ENCODE data around the gene GADL1.

DNA sequence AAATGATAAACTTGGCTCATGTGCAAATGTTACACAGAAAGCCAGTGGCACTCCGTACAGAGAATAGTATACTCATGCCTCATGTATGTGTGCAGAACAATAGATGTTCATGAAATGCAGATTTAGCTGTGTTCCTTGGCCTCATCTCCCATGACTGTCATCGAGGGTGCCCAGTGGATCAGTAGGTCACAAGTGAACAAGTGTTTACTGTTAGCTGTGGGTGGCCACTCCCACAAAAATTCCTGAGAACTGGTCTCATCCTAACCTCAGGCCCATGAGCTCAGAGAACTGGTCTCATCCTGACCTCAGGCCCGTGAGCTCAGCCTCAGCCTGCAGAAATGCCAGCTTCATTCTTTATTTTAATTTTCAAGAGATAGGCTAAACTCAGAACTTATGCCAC is 124.1 kb downstream of the GADL1 start:
- TF ChIP-seq ZNF239 (tag by site-specific recombination; IDR thresholded peaks at IDR 0.05), result no peak
- no peak for TF ChIP-seq ZNF433 (tag by site-specific recombination; IDR thresholded peaks at IDR 0.05; ENCODE audit: low read depth)
- TF ChIP-seq, protein P1, sequence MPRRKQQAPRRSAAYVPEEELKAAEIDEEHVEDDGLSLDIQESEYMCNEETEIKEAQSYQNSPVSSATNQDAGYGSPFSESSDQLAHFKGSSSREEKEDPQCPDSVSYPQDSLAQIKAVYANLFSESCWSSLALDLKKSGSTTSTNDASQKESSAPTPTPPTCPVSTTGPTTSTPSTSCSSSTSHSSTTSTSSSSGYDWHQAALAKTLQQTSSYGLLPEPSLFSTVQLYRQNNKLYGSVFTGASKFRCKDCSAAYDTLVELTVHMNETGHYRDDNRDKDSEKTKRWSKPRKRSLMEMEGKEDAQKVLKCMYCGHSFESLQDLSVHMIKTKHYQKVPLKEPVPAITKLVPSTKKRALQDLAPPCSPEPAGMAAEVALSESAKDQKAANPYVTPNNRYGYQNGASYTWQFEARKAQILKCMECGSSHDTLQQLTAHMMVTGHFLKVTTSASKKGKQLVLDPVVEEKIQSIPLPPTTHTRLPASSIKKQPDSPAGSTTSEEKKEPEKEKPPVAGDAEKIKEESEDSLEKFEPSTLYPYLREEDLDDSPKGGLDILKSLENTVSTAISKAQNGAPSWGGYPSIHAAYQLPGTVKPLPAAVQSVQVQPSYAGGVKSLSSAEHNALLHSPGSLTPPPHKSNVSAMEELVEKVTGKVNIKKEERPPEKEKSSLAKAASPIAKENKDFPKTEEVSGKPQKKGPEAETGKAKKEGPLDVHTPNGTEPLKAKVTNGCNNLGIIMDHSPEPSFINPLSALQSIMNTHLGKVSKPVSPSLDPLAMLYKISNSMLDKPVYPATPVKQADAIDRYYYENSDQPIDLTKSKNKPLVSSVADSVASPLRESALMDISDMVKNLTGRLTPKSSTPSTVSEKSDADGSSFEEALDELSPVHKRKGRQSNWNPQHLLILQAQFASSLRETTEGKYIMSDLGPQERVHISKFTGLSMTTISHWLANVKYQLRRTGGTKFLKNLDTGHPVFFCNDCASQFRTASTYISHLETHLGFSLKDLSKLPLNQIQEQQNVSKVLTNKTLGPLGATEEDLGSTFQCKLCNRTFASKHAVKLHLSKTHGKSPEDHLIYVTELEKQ (tag by site-specific recombination; IDR thresholded peaks at IDR 0.05; ENCODE audit: borderline replicate concordance), result no peak
- TF ChIP-seq, protein P2, sequence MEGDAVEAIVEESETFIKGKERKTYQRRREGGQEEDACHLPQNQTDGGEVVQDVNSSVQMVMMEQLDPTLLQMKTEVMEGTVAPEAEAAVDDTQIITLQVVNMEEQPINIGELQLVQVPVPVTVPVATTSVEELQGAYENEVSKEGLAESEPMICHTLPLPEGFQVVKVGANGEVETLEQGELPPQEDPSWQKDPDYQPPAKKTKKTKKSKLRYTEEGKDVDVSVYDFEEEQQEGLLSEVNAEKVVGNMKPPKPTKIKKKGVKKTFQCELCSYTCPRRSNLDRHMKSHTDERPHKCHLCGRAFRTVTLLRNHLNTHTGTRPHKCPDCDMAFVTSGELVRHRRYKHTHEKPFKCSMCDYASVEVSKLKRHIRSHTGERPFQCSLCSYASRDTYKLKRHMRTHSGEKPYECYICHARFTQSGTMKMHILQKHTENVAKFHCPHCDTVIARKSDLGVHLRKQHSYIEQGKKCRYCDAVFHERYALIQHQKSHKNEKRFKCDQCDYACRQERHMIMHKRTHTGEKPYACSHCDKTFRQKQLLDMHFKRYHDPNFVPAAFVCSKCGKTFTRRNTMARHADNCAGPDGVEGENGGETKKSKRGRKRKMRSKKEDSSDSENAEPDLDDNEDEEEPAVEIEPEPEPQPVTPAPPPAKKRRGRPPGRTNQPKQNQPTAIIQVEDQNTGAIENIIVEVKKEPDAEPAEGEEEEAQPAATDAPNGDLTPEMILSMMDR (tag by site-specific recombination; IDR thresholded peaks at IDR 0.05), result no peak
- TF ChIP-seq, protein P3, sequence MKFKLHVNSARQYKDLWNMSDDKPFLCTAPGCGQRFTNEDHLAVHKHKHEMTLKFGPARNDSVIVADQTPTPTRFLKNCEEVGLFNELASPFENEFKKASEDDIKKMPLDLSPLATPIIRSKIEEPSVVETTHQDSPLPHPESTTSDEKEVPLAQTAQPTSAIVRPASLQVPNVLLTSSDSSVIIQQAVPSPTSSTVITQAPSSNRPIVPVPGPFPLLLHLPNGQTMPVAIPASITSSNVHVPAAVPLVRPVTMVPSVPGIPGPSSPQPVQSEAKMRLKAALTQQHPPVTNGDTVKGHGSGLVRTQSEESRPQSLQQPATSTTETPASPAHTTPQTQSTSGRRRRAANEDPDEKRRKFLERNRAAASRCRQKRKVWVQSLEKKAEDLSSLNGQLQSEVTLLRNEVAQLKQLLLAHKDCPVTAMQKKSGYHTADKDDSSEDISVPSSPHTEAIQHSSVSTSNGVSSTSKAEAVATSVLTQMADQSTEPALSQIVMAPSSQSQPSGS (tag by site-specific recombination; IDR thresholded peaks at IDR 0.05; ENCODE audit: low read depth), result no peak
- TF ChIP-seq, protein P4, sequence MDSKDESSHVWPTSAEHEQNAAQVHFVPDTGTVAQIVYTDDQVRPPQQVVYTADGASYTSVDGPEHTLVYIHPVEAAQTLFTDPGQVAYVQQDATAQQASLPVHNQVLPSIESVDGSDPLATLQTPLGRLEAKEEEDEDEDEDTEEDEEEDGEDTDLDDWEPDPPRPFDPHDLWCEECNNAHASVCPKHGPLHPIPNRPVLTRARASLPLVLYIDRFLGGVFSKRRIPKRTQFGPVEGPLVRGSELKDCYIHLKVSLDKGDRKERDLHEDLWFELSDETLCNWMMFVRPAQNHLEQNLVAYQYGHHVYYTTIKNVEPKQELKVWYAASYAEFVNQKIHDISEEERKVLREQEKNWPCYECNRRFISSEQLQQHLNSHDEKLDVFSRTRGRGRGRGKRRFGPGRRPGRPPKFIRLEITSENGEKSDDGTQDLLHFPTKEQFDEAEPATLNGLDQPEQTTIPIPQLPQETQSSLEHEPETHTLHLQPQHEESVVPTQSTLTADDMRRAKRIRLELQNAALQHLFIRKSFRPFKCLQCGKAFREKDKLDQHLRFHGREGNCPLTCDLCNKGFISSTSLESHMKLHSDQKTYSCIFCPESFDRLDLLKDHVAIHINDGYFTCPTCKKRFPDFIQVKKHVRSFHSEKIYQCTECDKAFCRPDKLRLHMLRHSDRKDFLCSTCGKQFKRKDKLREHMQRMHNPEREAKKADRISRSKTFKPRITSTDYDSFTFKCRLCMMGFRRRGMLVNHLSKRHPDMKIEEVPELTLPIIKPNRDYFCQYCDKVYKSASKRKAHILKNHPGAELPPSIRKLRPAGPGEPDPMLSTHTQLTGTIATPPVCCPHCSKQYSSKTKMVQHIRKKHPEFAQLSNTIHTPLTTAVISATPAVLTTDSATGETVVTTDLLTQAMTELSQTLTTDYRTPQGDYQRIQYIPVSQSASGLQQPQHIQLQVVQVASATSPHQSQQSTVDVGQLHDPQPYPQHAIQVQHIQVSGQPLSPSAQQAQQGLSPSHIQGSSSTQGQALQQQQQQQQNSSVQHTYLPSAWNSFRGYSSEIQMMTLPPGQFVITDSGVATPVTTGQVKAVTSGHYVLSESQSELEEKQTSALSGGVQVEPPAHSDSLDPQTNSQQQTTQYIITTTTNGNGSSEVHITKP (tag by site-specific recombination; IDR thresholded peaks at IDR 0.05), result no peak
- TF ChIP-seq ZFP3 (tag by site-specific recombination; IDR thresholded peaks at IDR 0.05; ENCODE audit: low read depth), result no peak
- no peak for TF ChIP-seq ZNF132 (tag by site-specific recombination; IDR thresholded peaks at IDR 0.05; ENCODE audit: borderline replicate concordance)
- TF ChIP-seq, protein P5, sequence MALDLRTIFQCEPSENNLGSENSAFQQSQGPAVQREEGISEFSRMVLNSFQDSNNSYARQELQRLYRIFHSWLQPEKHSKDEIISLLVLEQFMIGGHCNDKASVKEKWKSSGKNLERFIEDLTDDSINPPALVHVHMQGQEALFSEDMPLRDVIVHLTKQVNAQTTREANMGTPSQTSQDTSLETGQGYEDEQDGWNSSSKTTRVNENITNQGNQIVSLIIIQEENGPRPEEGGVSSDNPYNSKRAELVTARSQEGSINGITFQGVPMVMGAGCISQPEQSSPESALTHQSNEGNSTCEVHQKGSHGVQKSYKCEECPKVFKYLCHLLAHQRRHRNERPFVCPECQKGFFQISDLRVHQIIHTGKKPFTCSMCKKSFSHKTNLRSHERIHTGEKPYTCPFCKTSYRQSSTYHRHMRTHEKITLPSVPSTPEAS (tag by site-specific recombination; IDR thresholded peaks at IDR 0.05), result no peak
- TF ChIP-seq ZNF658 (tag by site-specific recombination; IDR thresholded peaks at IDR 0.05), result no peak
- no peak for TF ChIP-seq MZF1 (tag by site-specific recombination; IDR thresholded peaks at IDR 0.05; ENCODE audit: borderline replicate concordance)
- no peak for TF ChIP-seq ZNF501 (tag by site-specific recombination; IDR thresholded peaks at IDR 0.05)
